NCI-H524 treated with DMSO at 0.1 percent for 48 hours (cell line): Measurements from ENCODE around the gene CPLANE1.
"Not testable (repeated sequence)": the region's sequence is repeated elsewhere in the genome, so short reads cannot be mapped to it uniquely, and the experiment has no call there.

Experiments used
- DNase-seq: peaks from one replicate; lab custom pipeline; 2025; lab: John Stamatoyannopoulos, UW

The CPLANE1 gene

DNA sequence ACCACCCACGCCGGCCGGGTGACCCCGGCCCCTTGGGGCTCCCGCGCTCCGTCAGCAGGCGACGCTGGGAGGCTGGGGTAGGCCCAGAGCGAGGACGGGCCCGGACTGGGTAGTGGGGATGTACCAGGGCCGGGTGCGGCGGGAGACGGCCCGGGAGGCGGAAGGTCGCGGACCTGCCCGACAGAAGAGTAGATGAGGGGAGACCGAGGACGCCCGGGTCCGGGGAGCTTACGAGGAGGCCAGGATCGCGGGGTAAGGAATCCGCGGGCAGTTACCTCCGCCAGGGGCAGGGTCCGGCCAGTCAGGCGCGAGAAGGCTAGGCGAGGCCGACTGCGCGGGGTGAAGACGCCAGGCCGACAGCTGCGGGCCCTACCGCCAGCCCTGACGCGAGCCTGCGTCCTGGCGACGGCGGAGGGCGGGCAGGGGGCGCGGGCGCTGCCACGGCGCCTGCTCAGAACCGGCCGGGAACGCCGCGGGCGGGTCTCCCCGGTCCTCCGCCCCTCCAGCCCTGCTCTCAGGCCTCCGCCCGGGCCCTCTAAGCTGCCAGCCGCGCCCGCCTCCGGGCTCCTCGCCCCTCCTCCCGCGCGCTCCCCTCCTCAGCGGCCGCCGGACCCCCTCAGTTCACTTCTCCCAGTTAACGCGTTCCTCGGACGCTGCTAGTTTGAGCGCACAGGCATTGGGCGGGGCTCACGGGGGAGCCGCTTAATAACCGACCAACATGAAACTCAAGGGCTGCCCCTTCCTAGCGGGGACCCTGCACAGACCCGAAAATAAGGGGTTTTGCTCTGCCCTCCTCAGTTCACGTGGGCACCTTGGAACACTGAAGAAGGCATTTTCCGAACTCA is at the start of gene CPLANE1:
TSS of gene CPLANE1 (minus strand) at position 407 of the 845 bp plus-strand sequence. CDS start 1,678 bp downstream, outside the sequence.
- peak; percentile 79 for DNase-seq

DNA sequence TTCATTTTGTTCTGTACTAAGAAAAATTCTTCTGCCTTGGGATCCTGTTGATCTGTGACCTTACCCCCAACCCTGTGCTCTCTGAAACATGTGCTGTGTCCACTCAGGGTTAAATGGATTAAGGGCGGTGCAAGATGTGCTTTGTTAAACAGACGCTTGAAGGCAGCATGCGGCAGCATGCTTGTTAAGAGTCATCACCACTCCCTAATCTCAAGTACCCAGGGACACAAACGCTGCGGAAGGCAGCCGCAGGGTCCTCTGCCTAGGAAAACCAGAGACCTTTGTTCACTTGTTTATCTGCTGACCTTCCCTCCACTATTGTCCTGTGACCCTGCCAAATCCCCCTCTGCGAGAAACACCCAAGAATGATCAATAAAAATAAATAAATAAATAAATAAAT is 47.1 kb upstream of the CPLANE1 start:
- DNase-seq, result not testable (repeated sequence)

DNA sequence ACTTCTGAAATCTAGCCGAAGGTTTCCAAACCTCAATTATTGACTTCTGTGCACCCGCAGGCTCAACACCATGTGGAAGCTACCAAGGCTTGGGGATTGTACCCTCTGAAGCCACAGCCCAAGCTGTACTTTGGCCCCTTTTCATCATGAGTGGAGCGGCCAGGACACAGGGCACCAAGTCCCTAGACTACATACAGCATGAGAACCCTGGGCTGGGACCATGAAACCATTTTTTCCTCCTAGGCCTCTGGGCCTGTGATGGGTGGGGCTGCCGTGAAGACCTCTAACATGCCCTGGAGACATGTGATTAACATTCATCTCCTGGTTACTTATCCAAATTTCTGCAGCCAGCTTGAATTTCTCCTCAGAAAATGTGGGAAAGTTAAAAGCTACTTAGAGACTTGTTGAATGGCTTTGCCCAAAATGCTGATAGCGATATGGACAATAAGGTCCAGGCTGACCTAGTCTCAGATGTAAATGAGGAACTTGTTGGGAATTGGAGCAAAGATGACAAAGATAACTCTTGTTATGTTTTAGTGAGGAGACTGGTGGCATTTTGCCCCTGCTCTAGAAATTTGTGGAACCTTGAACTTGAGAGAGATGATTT is 34.1 kb upstream of the CPLANE1 start:
- DNase-seq, result no peak

DNA sequence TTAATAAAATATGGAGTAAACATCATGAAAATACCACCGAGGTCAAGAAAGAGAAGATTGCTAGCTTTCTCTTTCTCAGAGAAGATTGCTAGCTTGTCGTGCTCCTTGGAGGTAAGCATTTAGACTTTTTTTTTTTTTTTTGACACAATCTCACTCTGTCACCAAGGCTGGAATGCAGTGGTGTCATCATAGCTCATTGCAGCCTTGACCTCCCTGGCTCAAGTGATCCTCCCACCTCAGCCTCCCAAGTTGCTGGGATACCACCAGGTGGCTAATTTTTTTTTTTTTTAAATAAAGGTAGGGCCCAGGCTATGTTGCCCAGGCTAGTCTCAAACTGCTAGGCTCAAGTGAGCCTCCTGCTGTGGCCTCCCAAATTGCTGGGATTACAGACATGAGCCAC is 26.3 kb upstream of the CPLANE1 start:
- DNase-seq, result no peak

DNA sequence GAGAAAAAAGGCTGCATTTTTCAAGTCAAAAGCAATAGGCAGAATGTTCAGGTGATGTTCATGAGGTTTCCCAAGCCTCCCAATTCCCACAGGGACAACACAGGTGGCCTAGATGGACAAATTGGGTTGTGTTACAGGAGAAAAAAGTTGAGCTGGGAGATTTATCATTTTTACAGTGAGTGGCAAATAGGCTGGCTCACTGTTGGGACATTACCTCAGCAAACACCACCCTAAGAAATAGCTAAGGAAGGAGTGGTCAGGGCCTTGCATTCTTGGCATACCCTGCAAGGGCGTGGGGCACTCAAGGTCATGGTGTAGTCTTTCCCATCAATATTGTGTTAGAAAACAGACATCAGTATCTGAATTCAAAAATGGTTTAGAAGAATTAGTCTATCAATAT is 23.3 kb upstream of the CPLANE1 start:
- DNase-seq, result no peak

DNA sequence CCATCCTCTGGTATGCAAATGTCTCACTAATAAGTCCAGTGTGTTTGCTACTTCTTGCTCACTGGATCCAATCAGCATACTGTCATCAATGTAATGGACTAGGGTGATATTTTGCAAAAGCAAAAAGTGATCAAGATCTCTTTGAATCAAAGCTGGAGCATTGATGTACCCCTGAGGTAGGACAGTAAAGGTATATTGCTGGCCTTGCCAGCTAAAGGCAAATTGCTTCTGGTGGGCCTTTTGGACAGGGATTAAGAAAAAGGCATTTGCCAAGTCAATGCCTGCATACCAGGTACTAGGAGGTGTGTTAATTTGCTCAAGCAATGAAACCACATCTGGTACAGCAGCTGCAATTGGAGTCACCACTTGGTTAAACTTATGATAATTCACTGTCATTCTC is 18.9 kb upstream of the CPLANE1 start:
- DNase-seq, result not testable (repeated sequence)

DNA sequence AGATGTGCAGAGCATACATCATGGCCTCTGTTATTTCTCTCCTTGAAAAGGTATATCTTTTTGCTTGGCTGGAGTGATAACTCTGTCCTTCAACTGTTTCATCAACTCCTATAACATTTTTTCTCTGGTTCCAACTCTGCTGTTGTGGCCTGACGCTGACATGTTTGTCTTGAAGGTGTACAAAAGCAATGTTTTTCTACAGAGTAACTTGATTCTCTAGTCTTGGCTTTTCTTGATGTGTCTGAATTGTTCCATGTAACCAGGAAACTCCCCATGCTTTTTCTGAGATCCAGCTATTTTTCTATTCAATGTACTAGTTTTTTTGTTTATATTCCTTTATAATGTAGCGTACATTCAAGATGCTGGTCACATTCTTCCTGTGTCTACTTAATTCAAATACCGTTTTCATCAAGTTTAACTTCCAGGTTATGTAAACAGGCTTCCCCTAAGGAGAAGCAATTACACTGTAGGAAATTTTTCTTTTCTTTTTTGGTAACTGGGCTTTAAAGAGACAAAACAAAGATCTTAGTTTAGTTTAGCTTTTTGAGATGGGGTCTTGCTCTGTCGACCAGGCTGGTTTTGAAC is 6.7 kb upstream of the CPLANE1 start:
- DNase-seq, result no peak

DNA sequence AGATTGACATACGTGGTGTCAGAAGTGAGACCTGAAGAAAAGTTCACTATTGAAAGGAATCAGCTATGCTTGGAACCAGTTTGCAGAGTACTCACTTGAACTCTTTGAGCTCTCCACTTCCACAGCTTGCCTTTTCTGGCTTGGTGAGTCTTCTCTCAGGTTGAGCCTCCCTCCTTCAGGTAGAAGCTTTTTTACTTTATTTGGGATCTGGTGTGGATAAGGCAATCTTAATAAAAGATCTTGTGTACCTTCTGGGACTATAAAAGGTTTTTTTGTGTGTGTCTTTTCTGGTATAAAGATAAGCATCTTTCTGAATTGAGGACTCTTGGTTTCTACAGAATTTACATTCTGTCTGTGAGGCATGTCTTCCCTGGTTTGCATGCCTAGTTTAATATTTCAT is 5.4 kb upstream of the CPLANE1 start:
- no peak for DNase-seq

DNA sequence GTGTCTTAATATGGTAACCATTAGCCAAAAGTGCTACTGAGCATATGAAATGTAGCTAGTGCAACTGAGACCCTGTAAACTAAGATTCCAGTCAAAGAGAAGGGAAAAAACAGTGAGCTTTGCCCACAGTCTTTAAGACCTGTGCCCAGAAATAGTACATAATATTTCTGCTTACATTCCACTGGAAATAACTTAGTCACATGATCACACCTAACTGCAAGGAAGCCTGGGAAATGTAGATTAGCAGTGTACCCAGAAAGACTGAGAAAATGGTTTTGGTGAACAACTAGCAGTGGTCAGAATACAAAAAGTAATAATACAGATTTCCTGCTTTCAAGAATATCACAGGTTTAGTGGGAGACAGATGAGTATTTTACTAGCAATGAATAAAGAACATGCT is 2.5 kb upstream of the CPLANE1 start:
- no peak for DNase-seq

DNA sequence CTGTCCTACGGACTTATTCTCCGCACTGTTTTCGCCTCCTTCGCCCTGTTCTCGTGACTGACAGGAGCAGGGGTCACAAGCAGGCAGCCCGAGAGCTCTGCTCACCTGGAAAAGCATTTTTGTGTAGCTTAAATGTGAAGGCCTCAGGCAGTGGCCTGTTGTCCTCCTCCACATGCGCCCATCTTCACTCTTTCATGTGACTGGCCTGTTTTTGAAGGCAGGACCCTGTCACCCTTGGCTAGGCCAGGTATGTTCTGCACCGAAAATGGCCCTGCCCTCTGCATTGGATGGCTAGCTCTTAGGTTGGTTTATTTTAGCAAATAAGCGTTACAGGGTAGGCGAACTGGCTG is 614 bp upstream of the CPLANE1 start:
- DNase-seq, result no peak

DNA sequence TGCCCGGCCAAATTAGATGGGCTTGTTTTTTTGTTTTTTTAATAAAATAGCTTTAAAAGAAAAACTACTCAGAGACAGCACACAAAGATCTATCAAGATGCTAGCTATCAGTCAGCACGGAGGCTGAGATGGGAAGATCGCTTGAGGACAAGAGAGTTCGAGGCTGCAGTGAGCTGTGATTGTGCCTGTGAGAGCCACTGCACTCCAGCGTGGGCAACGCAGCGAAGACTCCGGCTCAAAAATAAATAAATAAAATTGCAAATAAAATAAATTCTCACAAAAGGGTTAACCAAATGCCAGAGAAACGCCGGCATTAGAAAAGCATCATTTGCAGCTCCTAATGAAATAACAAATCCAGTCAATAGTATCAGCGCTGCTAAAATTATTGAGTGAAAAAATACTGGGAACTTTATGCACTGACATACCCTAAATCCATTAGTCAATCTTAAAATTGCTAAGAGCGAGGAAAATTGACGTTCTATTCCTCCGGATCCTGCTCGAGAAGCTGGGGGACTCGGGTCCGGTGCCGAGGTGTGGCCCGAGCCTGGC is 681 bp downstream of the CPLANE1 start:
- DNase-seq, result no peak

DNA sequence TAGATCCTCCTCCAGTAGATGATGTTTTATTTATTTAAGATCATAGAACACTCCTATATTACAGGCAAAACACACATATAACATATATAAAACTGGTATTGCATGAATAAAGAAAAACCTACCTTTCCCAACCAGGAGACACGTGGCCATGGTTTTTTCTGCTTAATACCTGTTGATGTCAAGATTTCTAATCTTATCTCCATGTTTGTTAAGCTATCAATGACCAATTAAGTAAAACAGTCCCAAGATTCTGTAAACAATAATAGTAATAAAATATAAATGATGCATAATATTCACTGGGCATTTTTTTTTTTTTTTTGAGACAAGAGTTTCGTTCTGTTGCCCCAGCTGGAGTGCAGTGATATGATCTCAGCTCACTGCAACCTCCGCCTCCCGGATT is 1.7 kb downstream of the CPLANE1 start:
- no peak for DNase-seq

DNA sequence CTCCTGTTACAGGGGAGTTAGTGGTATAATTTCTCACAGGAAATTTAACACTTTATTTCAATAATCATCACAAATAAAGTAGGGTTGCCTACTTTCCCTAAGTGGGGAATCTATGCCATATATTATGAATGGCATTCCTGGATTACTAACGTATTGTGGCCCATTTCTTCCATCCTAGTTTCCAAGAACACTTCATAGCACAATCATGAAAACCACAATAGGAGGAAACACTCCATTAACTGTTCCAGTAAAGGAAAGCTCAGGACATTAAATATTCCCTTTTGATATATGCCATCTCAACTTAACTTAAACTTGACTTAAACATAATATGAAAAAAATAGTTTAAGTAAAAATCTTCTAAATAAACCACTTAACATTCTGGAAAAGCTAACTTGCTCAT is 2.1 kb downstream of the CPLANE1 start:
- DNase-seq, result no peak

DNA sequence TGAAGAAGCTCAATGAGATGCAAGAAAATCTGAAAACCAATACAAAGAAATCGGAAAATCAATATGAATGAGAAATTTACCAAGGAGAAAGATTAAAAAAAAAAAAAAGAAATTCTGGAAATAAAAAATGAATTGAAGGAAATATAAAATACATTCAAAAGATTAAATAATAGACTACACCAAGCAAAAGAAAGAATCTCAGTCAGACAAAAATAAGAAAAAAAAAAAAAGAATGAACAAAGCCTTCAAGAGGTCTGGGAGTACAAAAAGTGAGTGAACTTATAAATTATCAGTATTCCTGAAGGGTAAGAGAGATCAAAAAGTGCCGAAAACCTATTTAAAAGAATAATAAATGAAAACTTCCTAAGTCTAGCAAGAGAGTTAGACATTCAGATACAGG is 14.9 kb downstream of the CPLANE1 start:
- no peak for DNase-seq

DNA sequence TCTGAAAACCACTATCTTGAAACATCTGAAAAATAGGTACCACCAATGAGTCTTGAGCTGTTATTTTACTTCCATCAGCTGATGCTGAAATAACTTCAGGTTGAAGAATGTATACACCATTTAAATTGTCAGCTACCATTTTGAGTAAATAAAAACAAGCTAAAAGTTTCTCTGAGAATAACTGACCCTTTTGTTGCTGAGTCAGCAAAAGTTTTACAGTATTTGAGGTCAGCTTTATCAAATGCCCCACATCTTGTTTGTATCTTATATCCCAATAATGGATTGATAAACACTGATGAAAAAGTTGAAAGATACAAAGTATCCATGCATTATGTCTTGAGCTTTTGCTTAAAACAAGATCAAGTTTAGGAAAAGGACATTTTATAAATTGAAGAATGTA is 22.8 kb downstream of the CPLANE1 start:
- DNase-seq, result no peak

DNA sequence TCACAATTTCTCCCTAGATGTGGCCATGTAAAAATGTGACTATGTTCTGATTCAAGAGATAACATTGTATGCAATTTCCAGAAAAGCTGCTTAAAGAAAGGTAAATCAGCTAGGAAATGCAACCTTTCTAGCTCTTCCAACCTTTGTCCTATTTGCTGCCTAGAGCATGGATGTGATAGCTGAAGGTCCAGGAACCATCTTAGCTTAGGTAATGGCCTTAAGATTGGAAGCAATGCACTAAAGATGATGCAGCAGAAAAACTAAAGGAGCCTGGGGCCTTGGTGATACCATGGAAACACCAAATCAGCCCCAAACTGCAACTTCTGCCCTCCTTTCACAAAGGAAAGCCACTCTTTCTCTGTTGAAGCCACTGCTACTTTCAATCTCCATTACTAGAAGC is 27.0 kb downstream of the CPLANE1 start:
- no peak for DNase-seq

DNA sequence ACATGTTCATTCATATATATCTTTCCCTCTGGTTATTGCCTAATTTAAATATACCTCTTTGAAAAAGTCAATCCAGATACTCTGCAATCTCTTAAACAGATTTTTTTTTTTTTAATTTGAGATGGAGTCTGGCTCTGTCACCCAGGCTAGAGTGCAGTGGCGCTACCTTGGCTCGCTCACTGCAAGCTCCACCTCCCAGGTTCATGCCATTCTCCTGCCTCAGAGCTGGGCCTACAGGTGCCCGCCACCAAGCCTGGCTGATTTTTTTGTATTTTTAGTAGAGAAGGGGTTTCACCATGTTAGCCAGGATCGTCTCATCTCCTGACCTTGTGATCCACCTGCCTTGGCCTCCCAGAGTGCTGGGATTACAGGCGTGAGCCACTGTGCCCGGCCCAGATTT is 28.8 kb downstream of the CPLANE1 start:
- DNase-seq, result not testable (repeated sequence)

DNA sequence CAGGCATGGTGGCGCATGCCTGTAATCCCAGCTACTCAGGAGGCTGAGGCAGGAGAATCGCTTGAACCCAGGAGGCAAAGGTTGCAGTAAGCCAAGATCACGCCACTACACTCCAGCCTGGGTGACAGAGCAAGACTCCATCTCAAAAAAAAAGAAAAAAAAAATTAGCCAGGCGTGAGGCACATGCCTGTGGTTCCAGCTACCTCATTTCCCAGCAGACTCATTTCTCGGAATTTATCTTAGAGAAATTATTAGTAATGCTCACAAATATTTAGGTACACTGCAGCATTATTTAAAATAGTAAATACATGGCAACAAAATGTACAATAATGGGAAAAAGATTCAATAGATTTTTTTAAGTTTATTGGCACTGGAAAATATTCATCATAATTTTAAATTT is 29.8 kb downstream of the CPLANE1 start:
- DNase-seq, result not testable (repeated sequence)

DNA sequence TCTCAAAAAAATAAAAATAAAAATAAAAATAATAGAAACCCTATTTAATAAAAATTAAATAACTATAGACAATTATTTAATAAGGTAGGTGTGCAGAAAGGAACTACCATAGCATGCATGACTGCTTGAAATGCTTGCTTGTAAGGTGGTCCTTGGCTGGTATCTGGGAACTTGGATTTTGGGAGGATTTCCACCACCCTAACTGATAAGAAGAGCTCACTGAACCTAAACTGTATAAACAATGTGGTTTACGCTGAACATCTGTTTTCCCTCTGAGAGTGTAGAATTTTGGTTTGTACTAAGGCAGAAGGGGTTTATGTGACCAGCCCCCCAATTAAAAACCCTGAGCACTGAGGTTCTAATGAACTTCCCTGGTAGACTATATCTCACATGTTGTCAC is 31.2 kb downstream of the CPLANE1 start:
- no peak for DNase-seq

DNA sequence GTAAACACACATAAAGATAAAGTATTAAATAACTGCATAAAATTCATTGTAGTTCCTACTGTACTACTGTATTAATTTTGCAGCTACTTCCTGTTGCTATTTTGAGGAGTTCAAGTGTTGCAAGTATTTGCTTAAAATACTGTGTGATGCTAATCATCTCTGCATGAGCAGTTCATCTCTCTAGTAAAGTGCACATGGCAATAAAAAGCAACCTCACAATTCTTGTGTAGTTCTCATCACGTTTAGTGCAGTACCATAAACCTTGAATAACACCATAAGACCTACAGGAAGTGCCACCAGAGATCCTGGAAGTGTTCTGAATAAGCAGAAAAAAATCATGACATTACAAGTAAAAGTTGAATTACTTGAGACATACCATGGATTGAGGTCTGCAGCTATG is 34.6 kb downstream of the CPLANE1 start:
- DNase-seq, result no peak

DNA sequence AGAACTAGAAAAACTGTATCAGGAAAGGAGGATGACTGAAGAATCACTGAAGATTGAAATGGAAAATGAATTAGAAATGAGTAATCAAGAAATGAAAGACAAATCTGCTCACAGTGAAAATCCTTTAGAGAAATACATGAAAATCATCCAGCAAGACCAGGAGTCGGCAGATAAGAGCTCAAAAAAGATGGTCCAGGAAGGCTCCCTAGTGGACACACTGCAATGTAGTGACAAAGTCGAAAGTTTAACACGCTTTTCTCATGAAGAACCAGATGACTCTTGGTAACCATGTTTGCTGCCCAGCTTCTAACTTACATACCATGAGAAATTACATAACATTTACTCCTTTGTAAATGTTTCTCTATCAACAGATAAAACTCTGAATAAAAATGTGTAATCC is 37.1 kb downstream of the CPLANE1 start:
- DNase-seq, result no peak

DNA sequence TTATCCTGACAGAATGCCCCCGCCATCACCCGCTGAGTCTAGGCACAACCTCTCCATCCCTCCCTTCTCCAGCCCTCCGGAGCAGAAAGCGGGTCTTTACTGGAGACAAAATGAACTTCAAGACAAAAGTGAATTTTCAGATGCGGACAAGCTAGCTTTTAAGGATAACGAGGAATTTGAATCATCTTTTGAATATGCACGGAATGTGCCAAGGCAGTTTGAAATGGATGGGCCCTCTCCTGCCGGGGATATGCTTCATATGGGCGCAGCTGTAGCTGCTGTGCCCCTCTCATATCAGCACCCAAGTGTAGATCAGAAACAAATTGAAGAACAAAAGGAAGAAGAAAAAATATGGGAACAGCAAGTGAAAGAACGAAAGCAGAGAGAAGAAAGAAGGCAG is 37.5 kb downstream of the CPLANE1 start:
- no peak for DNase-seq
